Uterus (tissue), 2 donors: ENCODE measurements around the gene FAIM.

ENCODE experiments used
- CTCF ChIP-seq, 4 experiments: fragments of 200-600 bp in 2 of 4; fragments of 450-650 bp in 2 of 4; sonication (generic) in 2 of 4; IDR thresholded peaks; one replicate each; pipeline ENCODE4 v1.5.1; 2016 to 2019; ENCODE audit warnings: antibody characterized with exemption in 4 of 4, mild to moderate bottlenecking in 2 of 4, moderate library complexity in 1 of 4
- POLR2A ChIP-seq, 2 donors: fragments of 450-650 bp; IDR thresholded peaks; one replicate each; pipeline ENCODE4 v1.6.1; 2016; ENCODE audit warnings: antibody characterized with exemption in 2 of 2, mild to moderate bottlenecking in 1 of 2, moderate library complexity in 1 of 2

- TF ChIP-seq CTCF (IDR thresholded peaks at IDR 0.05) (no peak), POLR2A (IDR thresholded peaks at IDR 0.05) (no peak)
Observed at GRCh38 chr3:138678874-138679392, 70.4 kb downstream of the FAIM start.
